Ascending aorta (tissue), 2 donors: Measurements from ENCODE around the gene GIGYF2. TPM values are rescaled to one million over a fixed set of nuclear protein-coding genes. Genes with fewer than 3 reads are reported as not detected.
A peak's percentile ranks its signal among the peaks of the same experiment; 100 is the strongest.

ENCODE experiments used
- DNase-seq, 2 donors: peaks; one replicate each; pipeline ENCODE4 v3.0.0-alpha.2; 2019; ENCODE audit warnings: low spot score in 2 of 2
- H3K27ac ChIP-seq, 2 donors: fragments of 200-600 bp; sonication (generic); one replicate each; pipeline ENCODE4 v1.5.1; 2016 to 2017; ENCODE audit warnings: mild to moderate bottlenecking in 1 of 2
- H3K27me3 ChIP-seq: fragments of 200-600 bp; sonication (generic); one replicate; pipeline ENCODE4 v1.5.1; 2017
- H3K36me3 ChIP-seq, 2 donors: fragments of 200-600 bp; sonication (generic); one replicate each; pipeline ENCODE4 v1.5.1; 2016
- H3K4me1 ChIP-seq, 2 donors: fragments of 200-600 bp; sonication (generic); one replicate each; pipeline ENCODE4 v1.5.1; 2016 to 2017; ENCODE audit warnings: mild to moderate bottlenecking in 1 of 2
- H3K4me3 ChIP-seq, 2 donors: fragments of 200-600 bp; sonication (generic); one replicate each; pipeline ENCODE4 v1.5.1; 2016 to 2017; ENCODE audit warnings: mild to moderate bottlenecking in 1 of 2
- H3K9me3 ChIP-seq, 2 donors: fragments of 200-600 bp; sonication (generic); one replicate each; pipeline ENCODE4 v1.5.1; 2016
- intact Hi-C: fragments of 100-400 bp; cut with DNase I; formaldehyde crosslinking; loops from one replicate; pipeline ENCODE4 v1.15.1; 2023
- total RNA-seq: library from RNA; depleted of rRNA; stranded (reverse); fragments of >200 nt; gene quantifications from one replicate; pipeline ENCODE4 v1.1.0, GENCODE V29; 2016
- TF ChIP-seq, protein P1 (sequence below), 3 experiments: fragments of 200-600 bp in 2 of 3; fragments of 450-650 bp in 1 of 3; sonication (generic) in 2 of 3; IDR thresholded peaks; one replicate each; pipeline ENCODE4 v1.5.1; 2016 to 2019; ENCODE audit warnings: antibody characterized with exemption in 3 of 3, mild to moderate bottlenecking in 1 of 3, moderate library complexity in 1 of 3

The GIGYF2 gene
- total RNA-seq, 1 donor from 2014 or later: 27.5 TPM

DNA sequence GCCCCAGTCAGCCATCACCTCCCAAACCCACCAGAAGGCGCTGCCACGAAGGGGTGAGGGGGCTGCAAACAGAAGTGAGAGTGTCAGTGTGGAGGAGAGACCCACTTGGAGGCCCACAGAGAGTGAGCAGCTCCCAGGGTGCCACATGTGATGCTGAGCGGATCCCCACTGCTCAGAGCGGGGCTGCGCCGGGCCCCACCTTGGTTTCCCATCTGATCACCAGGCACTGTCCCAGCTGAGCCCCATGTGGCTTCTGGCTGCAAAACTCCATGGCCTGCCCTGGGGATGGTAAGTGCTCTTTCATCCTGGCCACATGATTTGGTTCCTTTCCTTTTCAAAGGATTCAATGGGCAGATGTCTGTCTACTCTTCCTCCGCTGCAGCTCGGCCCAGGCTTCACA, 196.7 kb downstream of the GIGYF2 start:
- no peaks in the 10 kb centered on the region for H3K36me3 ChIP-seq
- TF ChIP-seq, protein P1, sequence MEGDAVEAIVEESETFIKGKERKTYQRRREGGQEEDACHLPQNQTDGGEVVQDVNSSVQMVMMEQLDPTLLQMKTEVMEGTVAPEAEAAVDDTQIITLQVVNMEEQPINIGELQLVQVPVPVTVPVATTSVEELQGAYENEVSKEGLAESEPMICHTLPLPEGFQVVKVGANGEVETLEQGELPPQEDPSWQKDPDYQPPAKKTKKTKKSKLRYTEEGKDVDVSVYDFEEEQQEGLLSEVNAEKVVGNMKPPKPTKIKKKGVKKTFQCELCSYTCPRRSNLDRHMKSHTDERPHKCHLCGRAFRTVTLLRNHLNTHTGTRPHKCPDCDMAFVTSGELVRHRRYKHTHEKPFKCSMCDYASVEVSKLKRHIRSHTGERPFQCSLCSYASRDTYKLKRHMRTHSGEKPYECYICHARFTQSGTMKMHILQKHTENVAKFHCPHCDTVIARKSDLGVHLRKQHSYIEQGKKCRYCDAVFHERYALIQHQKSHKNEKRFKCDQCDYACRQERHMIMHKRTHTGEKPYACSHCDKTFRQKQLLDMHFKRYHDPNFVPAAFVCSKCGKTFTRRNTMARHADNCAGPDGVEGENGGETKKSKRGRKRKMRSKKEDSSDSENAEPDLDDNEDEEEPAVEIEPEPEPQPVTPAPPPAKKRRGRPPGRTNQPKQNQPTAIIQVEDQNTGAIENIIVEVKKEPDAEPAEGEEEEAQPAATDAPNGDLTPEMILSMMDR (IDR thresholded peaks at IDR 0.05): no peak
- H3K27ac ChIP-seq: no peak overlapping the region
- H3K4me1 ChIP-seq: no peaks in the 10 kb centered on the region
- intact Hi-C loops: no loop called here
- no peaks in the 10 kb centered on the region for H3K27me3 ChIP-seq
- H3K9me3 ChIP-seq: no peaks in the 10 kb centered on the region
- peak in 1 of 2 donors; percentile 58 for DNase-seq
- H3K4me3 ChIP-seq: no peak overlapping the region

DNA sequence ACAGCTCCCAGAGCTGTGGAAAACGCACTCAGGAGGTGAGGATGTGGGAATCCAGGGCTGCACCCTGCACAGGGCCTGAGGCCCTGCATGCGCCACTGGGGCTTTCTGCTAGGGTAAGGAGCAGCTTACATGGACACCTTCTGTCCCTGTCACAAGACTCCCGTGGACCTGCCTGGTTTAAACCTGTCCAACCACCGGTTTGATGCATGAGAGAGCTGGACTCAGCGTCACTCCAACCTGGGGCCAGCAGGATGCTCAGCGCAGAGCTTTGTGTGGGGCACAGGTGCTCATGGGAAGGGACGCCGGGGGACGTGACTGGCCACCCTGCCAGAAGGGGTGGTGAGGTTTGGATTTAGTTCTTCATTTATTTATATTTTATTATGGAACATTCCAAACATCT, 197.1 kb downstream of the GIGYF2 start:
- intact Hi-C loops: no loop called here
- no peaks in the 10 kb centered on the region for H3K4me1 ChIP-seq
- no peaks in the 10 kb centered on the region for H3K36me3 ChIP-seq
- no peak for DNase-seq
- no peaks in the 10 kb centered on the region for H3K27me3 ChIP-seq
- H3K9me3 ChIP-seq: no peaks in the 10 kb centered on the region
- H3K27ac ChIP-seq: no peak overlapping the region
- TF ChIP-seq, protein P1 (IDR thresholded peaks at IDR 0.05): no peak
- H3K4me3 ChIP-seq: no peak overlapping the region

DNA sequence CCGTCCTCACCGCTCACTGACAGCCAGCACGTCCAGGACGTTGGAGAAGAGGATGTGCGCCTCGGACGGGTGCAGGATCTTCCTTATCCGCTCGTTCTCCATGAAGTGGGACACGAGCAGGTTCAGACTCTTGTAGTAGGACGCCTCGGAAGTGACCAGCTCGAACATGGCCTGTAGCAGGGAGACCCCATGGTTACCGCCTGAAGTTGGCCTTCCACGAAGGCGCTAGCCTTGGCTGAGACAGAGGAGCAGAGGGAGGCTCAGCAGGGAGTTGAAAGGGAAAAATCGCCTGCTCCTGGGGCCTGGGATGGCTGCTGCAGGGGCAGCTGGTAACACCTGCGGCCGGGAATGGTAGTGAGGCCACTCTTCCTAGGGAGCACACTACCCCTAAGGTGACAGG, 197.6 kb downstream of the GIGYF2 start:
- Histone ChIP-seq H3K27me3 (no peaks in the 10 kb centered on the region), H3K4me3 (no peak overlapping the region), H3K36me3 (no peaks in the 10 kb centered on the region), H3K27ac (no peak overlapping the region), H3K4me1 (no peaks in the 10 kb centered on the region), H3K9me3 (no peaks in the 10 kb centered on the region)
- intact Hi-C loops: no loop called here
- TF ChIP-seq, protein P1 (IDR thresholded peaks at IDR 0.05): no peak
- no peak for DNase-seq

GRCh38 chr2:232896111-232896510, 199.0 kb downstream of the GIGYF2 start:
- H3K36me3 ChIP-seq: no peaks in the 10 kb centered on the region
- no peak overlapping the region for H3K27ac ChIP-seq
- H3K4me3 ChIP-seq: no peak overlapping the region
- no peak for DNase-seq
- no peaks in the 10 kb centered on the region for H3K4me1 ChIP-seq
- TF ChIP-seq, protein P1 (IDR thresholded peaks at IDR 0.05): no peak
- H3K9me3 ChIP-seq: no peaks in the 10 kb centered on the region
- intact Hi-C loops: no loop called here
- no peaks in the 10 kb centered on the region for H3K27me3 ChIP-seq

DNA sequence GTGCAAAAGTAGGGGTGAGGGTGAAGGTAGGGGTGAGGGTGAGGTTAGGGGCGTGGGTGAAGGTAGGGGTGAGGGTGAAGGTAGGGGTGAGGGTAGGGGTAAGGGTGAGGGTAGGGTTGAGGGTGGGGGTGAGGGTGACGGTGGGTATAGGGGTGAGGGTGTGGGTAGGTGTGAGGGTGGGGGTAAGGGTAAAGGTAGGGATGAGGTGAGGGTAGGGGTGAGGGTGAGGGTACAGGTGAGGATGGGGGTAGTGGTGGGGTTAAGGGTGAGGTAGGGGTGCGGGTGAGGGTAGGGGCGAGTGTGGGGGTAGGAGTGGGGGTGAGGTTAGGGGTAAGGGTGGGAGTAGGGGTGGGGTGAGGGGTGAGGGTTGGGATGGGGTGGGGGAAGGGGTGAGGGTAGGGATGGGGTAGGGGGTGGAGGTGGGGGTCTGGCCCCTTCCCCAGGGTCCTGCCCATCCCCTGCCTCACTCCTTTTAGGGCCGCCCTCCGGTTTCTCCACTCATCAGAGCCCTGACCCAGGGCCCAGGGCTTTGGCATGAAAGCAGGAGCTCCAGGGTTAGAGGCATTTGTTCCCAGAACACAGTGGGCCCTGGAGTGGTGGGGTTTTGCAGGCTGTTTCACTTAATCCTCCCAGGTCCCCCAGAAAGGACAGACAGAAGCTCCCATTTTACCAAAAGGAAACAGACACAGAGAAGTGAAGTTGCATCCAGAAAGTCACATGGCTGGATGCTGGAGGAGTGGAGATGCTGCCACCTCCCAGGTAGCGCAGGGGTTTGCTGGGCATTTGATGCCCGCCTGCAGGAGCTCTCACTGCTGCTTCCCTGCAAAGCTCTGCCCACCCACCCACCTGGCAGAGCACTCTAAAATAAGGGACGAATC, 199.8 kb downstream of the GIGYF2 start:
- no peak overlapping the region for H3K27ac ChIP-seq
- no peaks in the 10 kb centered on the region for H3K9me3 ChIP-seq
- H3K4me1 ChIP-seq: no peaks in the 10 kb centered on the region
- TF ChIP-seq, protein P1 (IDR thresholded peaks at IDR 0.05): no peak
- intact Hi-C loops: no loop called here
- H3K27me3 ChIP-seq: no peaks in the 10 kb centered on the region
- no peaks in the 10 kb centered on the region for H3K36me3 ChIP-seq
- no peak for DNase-seq
- H3K4me3 ChIP-seq: no peak overlapping the region
